GM19468 (cell line): ENCODE data around the gene PYDC2.

Experiments used
- ATAC-seq: cut with Tn5 transposase; IDR thresholded peaks from one replicate; pipeline ENCODE4 v1.9.1; 2021; ENCODE audit warnings: mild to moderate bottlenecking, moderate library complexity, moderate number of reproducible peaks; ENCODE audit not compliant: unreplicated experiment; ENCODE audit errors: extremely low read depth

Gene PYDC2

GRCh38 chr3:191461113-191461595 is at the start of gene PYDC2:
Gene PYDC2, plus strand, starts transcription at chr3:191461163. Its CDS starts 0 bp downstream, at chr3:191461163.
- no peak for ATAC-seq

GRCh38 chr3:191412759-191413158 is 48.2 kb upstream of the PYDC2 start:
- ATAC-seq = no peak

- ATAC-seq = no peak
Observed at GRCh38 chr3:191414286-191414685, 46.7 kb upstream of the PYDC2 start.

- ATAC-seq = no peak
Observed at GRCh38 chr3:191414732-191415131, 46.2 kb upstream of the PYDC2 start.

- no peak for ATAC-seq
Observed at GRCh38 chr3:191415566-191415965, 45.4 kb upstream of the PYDC2 start.

- no peak for ATAC-seq
Observed at GRCh38 chr3:191417457-191417729, 43.6 kb upstream of the PYDC2 start.

GRCh38 chr3:191420771-191421170 is 40.2 kb upstream of the PYDC2 start:
- ATAC-seq = no peak

- no peak for ATAC-seq
Observed at GRCh38 chr3:191424881-191425280, 36.1 kb upstream of the PYDC2 start.

GRCh38 chr3:191425322-191425734 is 35.6 kb upstream of the PYDC2 start:
- ATAC-seq = no peak

GRCh38 chr3:191426311-191426710 is 34.7 kb upstream of the PYDC2 start:
- ATAC-seq = no peak

- ATAC-seq = no peak
Observed at GRCh38 chr3:191428177-191428576, 32.8 kb upstream of the PYDC2 start.

GRCh38 chr3:191430103-191430502 is 30.9 kb upstream of the PYDC2 start:
- ATAC-seq = no peak

GRCh38 chr3:191431160-191431822 is 29.7 kb upstream of the PYDC2 start:
- no peak for ATAC-seq

- ATAC-seq = no peak
Observed at GRCh38 chr3:191432162-191432561, 28.8 kb upstream of the PYDC2 start.

- ATAC-seq = no peak
Observed at GRCh38 chr3:191434024-191434423, 26.9 kb upstream of the PYDC2 start.

GRCh38 chr3:191435981-191436380 is 25.0 kb upstream of the PYDC2 start:
- no peak for ATAC-seq

- no peak for ATAC-seq
Observed at GRCh38 chr3:191438150-191438814, 22.7 kb upstream of the PYDC2 start.

GRCh38 chr3:191440532-191440931 is 20.4 kb upstream of the PYDC2 start:
- no peak for ATAC-seq

GRCh38 chr3:191441687-191442086 is 19.3 kb upstream of the PYDC2 start:
- ATAC-seq = no peak

GRCh38 chr3:191444569-191444968 is 16.4 kb upstream of the PYDC2 start:
- ATAC-seq = no peak

- no peak for ATAC-seq
Observed at GRCh38 chr3:191449256-191449655, 11.7 kb upstream of the PYDC2 start.
